Stimulated activated CD4-positive, alpha-beta T cell treated with anti-CD3 and anti-CD28 coated beads, Interleukin-2, amount 100 ng/mL, for 48 hours (primary cell): Measurements from ENCODE around the gene KCNC2.

Experiments
- DNase-seq, 2 donors: peaks; one replicate each; pipeline ENCODE4 v3.0.0-alpha.2; 2020

Gene KCNC2

GRCh38 chr12:75157385-75157784 is 52.3 kb downstream of the KCNC2 start:
- no peak for DNase-seq

DNA sequence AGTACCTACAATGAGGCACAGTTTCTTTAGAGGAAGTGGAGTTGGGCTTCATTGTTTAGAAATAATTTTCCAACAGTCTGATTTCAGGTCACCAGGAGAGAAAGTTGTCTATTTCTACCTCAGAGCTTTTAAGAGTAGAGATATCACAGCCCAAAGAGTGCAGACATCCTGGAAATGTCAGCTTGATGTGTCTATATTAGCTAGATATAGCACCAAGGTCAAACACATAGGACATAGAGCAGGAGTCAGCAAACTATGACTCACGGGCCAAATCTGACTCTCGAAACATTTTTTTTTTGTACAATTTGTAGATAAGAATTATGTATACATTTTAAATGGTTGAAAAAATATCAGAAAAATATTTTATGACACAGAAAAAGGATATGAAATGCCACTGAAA is 53.7 kb downstream of the KCNC2 start:
- DNase-seq, result no peak

DNA sequence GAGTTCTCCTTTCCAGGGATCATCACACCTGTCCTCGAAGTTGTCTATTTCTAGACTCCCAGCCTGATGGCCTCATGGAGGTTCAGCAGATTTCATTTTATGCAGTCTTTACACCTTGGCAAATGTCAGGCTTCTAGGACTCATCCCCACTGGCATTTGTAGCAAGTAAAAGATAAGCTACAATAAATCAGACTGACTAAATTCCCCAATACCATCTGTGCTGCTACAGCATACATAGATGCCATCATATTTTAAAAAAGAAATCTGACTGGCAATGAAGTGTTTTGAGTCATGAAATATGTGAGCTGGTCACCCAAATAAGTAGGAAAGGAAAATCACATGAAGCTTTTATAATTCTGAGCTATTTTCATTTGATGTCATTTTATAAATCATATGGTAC is 55.3 kb downstream of the KCNC2 start:
- DNase-seq, result no peak

DNA sequence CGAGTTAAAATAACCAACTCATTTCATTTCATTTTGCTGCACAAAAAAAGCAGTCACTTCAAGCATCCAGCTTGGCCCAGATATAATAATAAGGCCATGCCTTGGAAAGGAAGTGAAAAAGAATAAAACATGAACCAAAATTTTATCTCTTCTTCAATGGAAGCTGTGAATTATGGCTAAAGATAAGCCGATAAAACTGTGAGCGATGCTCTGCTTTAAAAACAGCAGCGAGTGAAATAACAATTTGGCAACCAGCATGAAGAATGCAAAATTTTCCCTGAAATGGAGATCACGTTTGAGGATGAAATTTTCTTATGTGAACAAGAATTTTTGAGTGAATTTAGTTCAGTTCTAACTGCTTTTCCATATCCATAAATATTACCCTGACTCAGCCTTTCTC is 70.4 kb downstream of the KCNC2 start:
- DNase-seq, result no peak

- DNase-seq, result no peak
Measured at GRCh38 chr12:75137896-75138295, 71.7 kb downstream of the KCNC2 start.

GRCh38 chr12:75135026-75135425 is 74.6 kb downstream of the KCNC2 start:
- DNase-seq, result no peak

- DNase-seq, result no peak
Measured at GRCh38 chr12:75130811-75131210, 78.8 kb downstream of the KCNC2 start.

DNA sequence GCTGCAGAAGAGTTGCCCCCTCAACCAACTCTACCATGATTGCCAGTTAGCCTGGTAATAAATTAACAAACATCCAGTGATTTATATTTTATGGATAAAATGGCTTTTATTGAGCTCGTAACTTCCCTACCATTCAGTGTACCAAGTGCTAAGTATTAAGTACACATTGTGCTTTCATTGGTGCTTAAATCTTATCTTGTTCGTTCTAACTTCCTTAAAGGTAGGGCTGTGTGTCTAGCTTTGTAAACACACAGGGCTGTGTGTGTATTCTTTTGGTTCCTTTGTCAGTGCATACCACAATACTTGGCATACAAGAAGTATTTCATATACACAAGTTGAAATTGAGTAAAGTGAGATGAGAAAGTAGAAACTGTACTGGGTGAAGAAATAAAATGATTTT is 80.4 kb downstream of the KCNC2 start:
- no peak for DNase-seq

GRCh38 chr12:75121036-75121705 is 88.5 kb downstream of the KCNC2 start:
- DNase-seq, result no peak

DNA sequence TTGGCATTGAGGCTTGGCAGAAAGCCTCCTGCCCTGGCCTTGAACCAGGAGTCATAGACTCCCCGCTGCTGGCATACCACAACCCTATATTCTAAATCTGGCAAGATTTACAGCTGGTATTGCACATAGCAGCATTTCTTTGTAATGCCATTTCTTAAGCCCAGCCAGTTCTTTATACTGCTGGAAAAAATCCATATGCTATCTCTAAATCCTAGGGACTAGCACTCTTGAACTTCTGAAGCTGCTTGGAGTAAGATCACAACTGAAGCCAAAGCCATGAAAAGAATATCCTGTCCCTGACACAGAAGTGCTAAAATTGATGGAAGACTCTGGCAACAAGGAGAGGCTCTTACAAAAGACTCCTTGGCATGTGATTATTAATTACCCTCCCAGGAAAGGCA is 89.3 kb downstream of the KCNC2 start:
- DNase-seq, result no peak

- DNase-seq, result no peak
Measured at GRCh38 chr12:75116646-75117198, 92.9 kb downstream of the KCNC2 start.

DNA sequence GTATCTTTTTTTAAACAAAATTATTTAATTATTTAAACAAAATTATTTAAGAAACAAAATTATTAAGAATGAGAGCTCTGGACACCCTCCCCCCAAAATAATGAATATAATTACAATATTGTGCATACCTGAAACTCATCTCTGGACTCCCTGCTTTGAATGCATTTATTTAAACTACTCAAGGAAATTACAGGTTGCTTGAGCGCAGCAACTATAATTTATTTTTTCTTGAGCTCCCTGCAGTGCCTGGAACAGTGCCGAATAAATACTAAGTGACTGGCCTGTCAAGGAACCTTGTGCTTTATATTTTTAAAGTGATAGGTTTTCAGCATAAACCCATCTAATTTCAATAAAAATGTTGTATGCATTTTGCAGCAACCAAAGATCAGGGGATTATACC is 93.9 kb downstream of the KCNC2 start:
- no peak for DNase-seq

GRCh38 chr12:75103822-75104221 is 105.8 kb downstream of the KCNC2 start:
- DNase-seq, result no peak

- no peak for DNase-seq
Measured at GRCh38 chr12:75101781-75102180, 107.9 kb downstream of the KCNC2 start.

DNA sequence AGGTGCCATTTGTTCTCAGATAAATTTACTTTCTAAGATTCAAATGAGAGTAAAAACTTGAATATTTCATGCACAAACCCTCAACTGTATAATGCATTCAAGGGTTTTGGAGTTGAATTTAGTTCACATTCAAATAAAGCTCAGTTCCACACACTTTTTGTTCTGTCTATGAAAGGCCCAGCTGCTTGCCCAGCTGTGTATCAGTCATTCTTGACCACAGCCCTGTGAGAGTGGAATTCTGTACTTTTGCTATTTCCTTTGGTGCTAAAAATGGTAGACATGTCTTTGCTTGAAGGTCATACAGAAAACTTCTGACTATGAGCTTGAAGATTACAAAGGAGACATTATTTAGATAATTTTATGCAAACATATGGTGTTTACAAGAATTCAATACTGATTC is 110.4 kb downstream of the KCNC2 start:
- no peak for DNase-seq

DNA sequence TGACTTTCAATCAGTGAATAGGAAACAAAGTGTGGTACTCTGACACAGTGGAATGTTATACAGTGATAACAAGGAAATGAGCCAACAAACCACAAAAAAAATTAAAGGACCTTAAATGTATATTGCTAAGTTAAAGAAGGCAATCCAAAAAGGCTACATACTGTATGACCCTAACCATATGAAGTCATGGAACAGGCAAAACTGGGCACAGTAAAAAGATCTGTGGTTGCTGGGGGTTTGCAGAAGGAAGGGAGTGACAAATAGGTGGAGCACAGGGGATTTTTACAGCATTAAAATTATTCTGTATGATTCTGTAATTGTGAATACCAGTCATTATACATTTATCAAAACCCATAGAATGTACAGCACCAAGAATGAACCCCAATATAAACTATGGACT is 112.6 kb downstream of the KCNC2 start:
- DNase-seq, result no peak

DNA sequence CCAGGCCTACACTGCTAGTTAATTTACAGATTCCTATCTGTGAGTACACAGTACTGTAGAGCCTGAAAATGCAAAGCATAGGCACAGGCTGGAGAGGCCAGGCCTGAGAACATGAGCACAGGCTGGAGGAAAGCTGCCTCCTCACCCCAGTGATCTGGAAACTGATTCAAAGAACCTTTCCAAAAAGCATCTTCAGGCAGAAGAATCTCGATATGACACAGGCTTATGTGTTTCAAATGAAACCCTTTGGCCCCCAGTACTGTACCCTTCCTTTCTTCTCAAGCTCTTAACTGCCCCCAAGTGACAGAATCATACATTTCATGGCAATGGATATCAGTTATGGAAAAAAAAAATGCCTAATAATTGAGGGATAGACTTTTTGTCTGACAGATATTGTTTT is 122.0 kb downstream of the KCNC2 start:
- no peak for DNase-seq

DNA sequence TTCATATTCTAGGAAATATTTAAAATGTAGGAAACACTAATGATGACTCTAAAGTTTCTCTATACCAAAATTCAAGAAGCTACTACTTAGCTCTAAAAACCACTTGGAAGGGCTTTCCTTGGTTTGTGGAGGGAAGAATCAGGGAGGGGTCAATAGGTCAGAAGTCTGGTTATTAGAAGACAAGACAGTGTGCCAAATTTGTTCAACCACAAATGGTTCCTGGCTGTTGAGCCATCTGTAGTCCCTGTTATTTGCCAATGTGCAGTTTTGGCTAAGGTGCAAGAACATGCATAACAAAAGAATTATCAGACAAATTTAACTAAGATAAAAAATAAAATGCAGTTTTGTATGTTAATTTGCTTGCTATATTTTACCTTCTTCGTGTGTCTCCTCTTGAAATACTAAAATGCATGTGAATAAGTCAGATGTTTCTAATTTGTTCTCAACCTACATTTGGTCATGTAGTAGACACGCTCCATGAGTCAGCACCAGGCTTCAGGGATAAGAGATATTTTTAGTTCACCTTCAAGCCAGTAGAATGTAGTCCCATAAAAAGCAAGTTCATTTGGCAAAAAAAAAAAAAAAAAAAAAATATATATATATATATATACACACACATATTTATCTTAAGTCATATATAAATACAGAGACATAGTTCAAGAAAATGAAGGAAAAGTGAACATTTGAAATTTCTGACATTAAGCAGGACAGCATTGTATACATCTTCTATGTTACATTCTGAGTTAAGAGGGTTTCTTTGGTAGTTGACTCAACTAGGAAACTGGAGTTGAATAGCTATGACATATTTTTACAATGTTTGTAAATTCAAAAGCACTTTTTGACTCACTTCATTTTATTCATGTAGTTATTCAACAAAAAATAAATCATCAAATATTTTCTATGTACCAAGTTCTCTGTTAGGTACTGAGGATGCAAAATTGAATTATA is 123.3 kb downstream of the KCNC2 start:
- DNase-seq, result no peak

- no peak for DNase-seq
Measured at GRCh38 chr12:75081305-75081704, 128.3 kb downstream of the KCNC2 start.

DNA sequence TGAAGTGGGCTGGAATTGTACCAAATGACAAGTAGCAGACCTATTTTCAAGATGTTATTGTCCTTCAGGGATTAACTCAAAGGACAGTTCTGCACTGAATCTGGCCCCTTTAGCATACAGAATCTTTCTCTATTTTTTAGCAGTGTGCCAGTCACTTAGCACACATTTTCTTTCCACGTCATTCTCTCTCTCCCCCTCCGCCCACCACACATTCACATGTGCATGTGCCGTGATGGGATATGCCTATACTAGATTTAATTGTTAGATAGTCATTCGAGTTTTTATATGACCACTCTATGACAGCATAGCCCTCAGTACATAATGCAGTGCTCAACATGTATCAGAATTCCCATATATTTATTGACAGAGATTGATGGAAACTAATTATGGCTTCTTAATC is 129.1 kb downstream of the KCNC2 start:
- DNase-seq, result no peak

DNA sequence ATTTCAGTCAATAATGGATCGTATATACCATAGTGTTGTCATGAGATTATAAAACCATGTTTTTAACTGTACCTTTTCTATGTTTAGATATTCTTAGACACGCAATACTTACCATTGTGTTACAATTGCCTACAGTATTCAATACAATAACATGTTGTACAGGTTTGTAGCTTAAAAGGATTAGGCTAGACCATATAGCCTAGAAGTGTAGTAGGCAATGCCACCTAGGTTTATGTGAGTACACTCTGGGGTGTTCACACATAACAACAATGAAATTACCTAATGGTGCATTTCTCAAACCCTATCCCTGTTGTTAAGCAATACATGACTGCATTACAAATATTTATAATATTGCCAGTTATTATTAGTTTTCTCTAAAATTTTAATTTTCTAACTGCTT is 144.2 kb downstream of the KCNC2 start:
- no peak for DNase-seq

DNA sequence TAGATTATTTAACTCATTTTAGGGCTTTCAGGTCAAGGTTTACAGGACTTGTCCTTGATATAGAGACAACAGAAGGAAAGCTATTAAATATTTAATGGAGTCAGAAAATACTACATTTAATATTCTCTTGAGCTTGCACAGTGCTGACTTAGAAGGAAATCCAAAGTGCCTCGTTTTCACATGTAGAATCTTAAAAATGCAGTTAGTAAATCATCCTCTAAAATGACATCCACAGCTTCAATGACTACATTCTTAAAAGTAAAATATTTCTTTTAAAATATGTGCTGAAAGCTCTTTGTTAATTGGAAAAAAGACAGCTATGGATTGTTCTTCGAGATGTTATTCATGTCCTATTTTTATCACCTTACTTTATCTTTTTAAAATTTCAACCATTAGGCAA is 146.9 kb downstream of the KCNC2 start:
- DNase-seq, result no peak

- no peak for DNase-seq
Measured at GRCh38 chr12:75058228-75058627, 151.4 kb downstream of the KCNC2 start.

GRCh38 chr12:75048767-75049166 is 160.9 kb downstream of the KCNC2 start:
- no peak for DNase-seq
